Peyer's patch (tissue), 4 donors: ENCODE measurements around the gene NBEAL2.

Experiments
- POLR2A ChIP-seq, 2 donors: fragments of 450-650 bp; IDR thresholded peaks; one replicate each; pipeline ENCODE4 v1.5.1; 2017; ENCODE audit warnings: antibody characterized with exemption in 2 of 2, mild to moderate bottlenecking in 2 of 2, moderate library complexity in 2 of 2
- TF ChIP-seq, protein P1 (sequence below), 6 experiments: fragments of 450-650 bp in 4 of 6; fragments of 200-600 bp in 2 of 6; sonication (generic) in 1 of 6; IDR thresholded peaks; one replicate each; pipeline ENCODE4 v1.5.1; 2017 to 2019; ENCODE audit warnings: antibody characterized with exemption in 6 of 6, mild to moderate bottlenecking in 3 of 6, moderate library complexity in 1 of 6

DNA sequence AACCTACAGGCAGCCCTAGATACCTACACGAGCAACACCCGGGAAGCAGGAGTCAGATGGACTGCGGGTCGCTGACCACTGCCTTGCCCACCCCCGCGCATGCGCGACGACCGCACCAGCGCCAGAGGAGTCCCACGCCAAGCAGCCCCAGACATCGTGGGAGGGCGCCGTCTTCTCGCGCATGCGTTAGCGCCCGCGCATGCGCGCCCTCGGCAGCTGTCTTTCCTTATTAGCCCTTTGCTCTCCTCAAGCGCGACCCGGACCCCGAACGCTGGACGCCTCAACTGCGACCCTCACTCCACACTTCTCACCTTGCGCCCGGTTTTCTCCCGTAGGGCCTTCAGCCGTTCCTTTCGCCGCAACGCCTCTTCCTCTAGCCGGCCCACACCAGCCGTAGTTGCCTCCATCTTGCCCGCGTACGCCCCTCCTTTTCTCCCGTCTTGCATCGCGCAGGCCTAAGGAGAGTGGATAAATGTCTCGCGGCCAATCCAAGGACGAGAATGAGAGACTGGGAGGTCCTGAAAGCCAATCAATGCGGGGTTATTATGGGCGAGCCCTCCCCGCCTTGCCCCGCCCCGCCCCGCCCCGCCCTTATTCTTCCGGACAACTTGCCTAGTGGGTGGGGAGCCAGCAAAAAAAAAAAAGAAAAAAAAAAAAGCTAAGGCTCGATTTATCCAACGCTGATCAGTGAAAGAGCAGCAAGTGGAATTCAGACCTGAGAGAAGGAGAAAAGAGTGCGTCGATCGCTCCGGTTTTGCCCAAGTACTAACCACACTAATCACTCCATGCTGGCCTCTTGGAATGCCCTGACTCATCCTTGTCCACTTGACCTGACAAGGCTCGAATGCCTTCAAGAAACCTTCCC is 2.9 kb upstream of the NBEAL2 start, which contains the start of gene CCDC12:
- peak; percentile 83 to 86 for TF ChIP-seq POLR2A (IDR thresholded peaks at IDR 0.05)
- TF ChIP-seq, protein P1, sequence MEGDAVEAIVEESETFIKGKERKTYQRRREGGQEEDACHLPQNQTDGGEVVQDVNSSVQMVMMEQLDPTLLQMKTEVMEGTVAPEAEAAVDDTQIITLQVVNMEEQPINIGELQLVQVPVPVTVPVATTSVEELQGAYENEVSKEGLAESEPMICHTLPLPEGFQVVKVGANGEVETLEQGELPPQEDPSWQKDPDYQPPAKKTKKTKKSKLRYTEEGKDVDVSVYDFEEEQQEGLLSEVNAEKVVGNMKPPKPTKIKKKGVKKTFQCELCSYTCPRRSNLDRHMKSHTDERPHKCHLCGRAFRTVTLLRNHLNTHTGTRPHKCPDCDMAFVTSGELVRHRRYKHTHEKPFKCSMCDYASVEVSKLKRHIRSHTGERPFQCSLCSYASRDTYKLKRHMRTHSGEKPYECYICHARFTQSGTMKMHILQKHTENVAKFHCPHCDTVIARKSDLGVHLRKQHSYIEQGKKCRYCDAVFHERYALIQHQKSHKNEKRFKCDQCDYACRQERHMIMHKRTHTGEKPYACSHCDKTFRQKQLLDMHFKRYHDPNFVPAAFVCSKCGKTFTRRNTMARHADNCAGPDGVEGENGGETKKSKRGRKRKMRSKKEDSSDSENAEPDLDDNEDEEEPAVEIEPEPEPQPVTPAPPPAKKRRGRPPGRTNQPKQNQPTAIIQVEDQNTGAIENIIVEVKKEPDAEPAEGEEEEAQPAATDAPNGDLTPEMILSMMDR (IDR thresholded peaks at IDR 0.05): no peak
